CD4-positive, alpha-beta memory T cell (primary cell): ENCODE data around the gene RCL1. TPM values are rescaled to one million over a fixed set of nuclear protein-coding genes. Genes with fewer than 3 reads are reported as not detected.

Source experiments
- CTCF ChIA-PET: fragments of 350-600 bp; sonication (Branson Sonifier 250); formaldehyde crosslinking; loops from one replicate; lab custom pipeline; 2021; ENCODE audit warnings: inconsistent platforms; ENCODE audit not compliant: partially characterized antibody; lab: Charles Lee
- POLR2A ChIA-PET: fragments of 350-600 bp; sonication (Branson Sonifier 250); formaldehyde crosslinking; loops from one replicate; lab custom pipeline; 2021; ENCODE audit not compliant: partially characterized antibody; lab: Charles Lee
- DNase-seq, 5 donors: peaks; one replicate each; pipeline versions ENCODE4 v3.0.0 to v3.0.0-alpha.2; 2020 to 2022; ENCODE audit warnings: mixed read lengths in 1 of 5
- H3K27ac ChIP-seq: one replicate; pipeline ENCODE4 v1.7.0; 2013; ENCODE audit warnings: low read depth, low read length
- H3K27me3 ChIP-seq: 2 replicates; pipeline ENCODE4 v1.7.0; 2013; ENCODE audit warnings: mild to moderate bottlenecking, low read length, moderate library complexity; ENCODE audit not compliant: insufficient read depth
- H3K36me3 ChIP-seq: 2 replicates; pipeline ENCODE4 v1.7.0; 2013; ENCODE audit warnings: mild to moderate bottlenecking, low read length, moderate library complexity; ENCODE audit not compliant: insufficient read depth
- H3K4me1 ChIP-seq: 2 replicates; pipeline ENCODE4 v1.7.0; 2013; ENCODE audit warnings: mild to moderate bottlenecking, low read length, moderate library complexity; ENCODE audit not compliant: insufficient read depth
- H3K4me3 ChIP-seq, 2 donors: one replicate each; pipeline ENCODE4 v1.7.0; 2013; ENCODE audit warnings: low read length in 2 of 2, mild to moderate bottlenecking in 1 of 2
- H3K9me3 ChIP-seq, 2 donors: one replicate each; pipeline ENCODE4 v1.7.0; 2013; ENCODE audit warnings: low read length in 2 of 2, control low read depth in 1 of 2; ENCODE audit not compliant: control insufficient read depth in 1 of 2
- H3K27ac Mint-ChIP-seq, 7 donors: one replicate each; pipeline ENCODE4 v1.8.0; 2020 to 2021; ENCODE audit warnings: mixed read lengths in 7 of 7, mild to moderate bottlenecking in 6 of 7, inconsistent platforms in 3 of 7, moderate library complexity in 3 of 7
- H3K27me3 Mint-ChIP-seq, 2 donors: one replicate each; pipeline ENCODE4 v1.8.0; 2020 to 2021; ENCODE audit warnings: mixed read lengths in 2 of 2
- H3K36me3 Mint-ChIP-seq, 2 donors: one replicate each; pipeline ENCODE4 v1.8.0; 2020 to 2021; ENCODE audit warnings: mixed read lengths in 2 of 2, inconsistent platforms in 1 of 2, mild to moderate bottlenecking in 1 of 2
- H3K4me1 Mint-ChIP-seq, 4 donors: one replicate each; pipeline ENCODE4 v1.8.0; 2020 to 2021; ENCODE audit warnings: mixed read lengths in 4 of 4, mild to moderate bottlenecking in 1 of 4
- H3K4me3 Mint-ChIP-seq, 8 donors: one replicate each; pipeline ENCODE4 v1.8.0; 2020 to 2021; ENCODE audit warnings: mixed read lengths in 8 of 8, mild to moderate bottlenecking in 7 of 8, moderate library complexity in 6 of 8, inconsistent platforms in 3 of 8
- H3K9me3 Mint-ChIP-seq, 8 donors: one replicate each; pipeline ENCODE4 v1.8.0; 2020 to 2021; ENCODE audit warnings: mixed read lengths in 8 of 8, mild to moderate bottlenecking in 5 of 8, inconsistent platforms in 3 of 8, moderate library complexity in 1 of 8
- intact Hi-C: fragments of 100-400 bp; cut with micrococcal nuclease; formaldehyde crosslinking; loops from one replicate; pipeline ENCODE4 v1.15.1; 2023
- polyA plus RNA-seq, 2 donors: library from polyadenylated mRNA; unstranded; fragments of 300-500 nt; fragmentation: Illumina TruSeq; gene quantifications; one replicate each; pipeline ENCODE4 v1.2.3, GENCODE V29; 2021
- total RNA-seq, 2 experiments: library from RNA; stranded (reverse); gene quantifications; one replicate each; pipeline ENCODE4 v1.2.3, GENCODE V29; 2021

Gene RCL1
- total and polyA plus RNA-seq, 4 experiments from 2014 or later, result 15.2 to 21.1 (median 16.7) TPM

DNA sequence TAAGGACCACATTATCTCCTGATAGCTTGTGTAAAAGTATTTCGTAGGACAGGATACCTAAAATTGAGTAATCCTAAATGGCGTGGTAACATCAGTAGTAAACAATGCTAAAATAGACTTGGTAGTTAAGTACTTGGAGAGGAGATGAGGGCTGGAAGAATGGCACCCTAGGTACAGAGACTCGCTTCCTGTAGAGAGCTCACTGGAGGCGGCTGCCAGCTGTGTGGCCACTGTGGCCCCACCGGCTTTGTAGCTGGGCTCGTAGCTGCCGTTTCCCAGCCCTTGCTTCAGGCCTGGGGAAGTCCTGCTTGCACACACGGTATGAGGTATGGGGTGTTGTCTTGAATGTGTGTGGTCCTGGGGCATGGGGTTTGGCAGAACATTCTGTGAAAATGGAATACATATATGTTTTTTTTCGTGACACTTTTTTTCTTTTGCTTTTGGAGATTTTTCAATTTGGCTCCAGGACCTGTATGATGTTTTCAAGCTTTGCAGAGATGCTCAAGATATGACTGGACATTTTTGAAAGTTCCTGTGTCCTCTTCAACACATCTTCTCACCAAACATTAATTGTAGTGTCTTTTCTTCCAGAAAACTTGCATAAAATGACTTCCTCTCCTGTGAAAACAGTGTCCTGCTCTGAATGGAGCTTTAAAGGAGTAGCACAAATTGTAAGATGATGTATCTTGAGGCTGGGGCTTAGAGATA is 58.0 kb downstream of the RCL1 start:
- Mint-ChIP-seq H3K9me3 (no peaks in the 10 kb centered on the region), H3K27me3 (no peaks in the 10 kb centered on the region), H3K36me3 (peaks cover 40 to 43% of the 10 kb centered on the region in 2 donors), H3K4me1 (no peaks in the 10 kb centered on the region), H3K27ac (peak overlapping the region in 3 of 7 donors; percentile 19 to 49 (median 48)), H3K4me3 (no peak overlapping the region)
- ChIA-PET CTCF (interaction anchor here (0.7 to 1.5 kb wide), 6 partner anchors 15 to 142 kb away, joined by 3 to 4 read pairs (median 3); partner anchors contain the start of gene JAK2), POLR2A (interaction anchor here (1.1 kb wide), 1 partner anchor 58 kb away, joined by 4 read pairs; the partner anchor contains the start of gene RCL1)
- Histone ChIP-seq H3K4me1 (no peaks in the 10 kb centered on the region), H3K9me3 (no peaks in the 10 kb centered on the region), H3K27me3 (no peaks in the 10 kb centered on the region), H3K4me3 (no peak overlapping the region), H3K36me3 (peaks cover 10% of the 10 kb centered on the region), H3K27ac (no peak overlapping the region)
- no peak for DNase-seq
- intact Hi-C loops, result no loop called here

GRCh38 chr9:4852419-4852818 is 59.7 kb downstream of the RCL1 start:
- ChIA-PET CTCF (no interaction called here), POLR2A (no interaction called here)
- Mint-ChIP-seq H3K27me3 (no peaks in the 10 kb centered on the region), H3K27ac (no peak overlapping the region), H3K4me3 (no peak overlapping the region), H3K9me3 (peaks cover 0 to 2% (median 0%) of the 10 kb centered on the region in 8 donors), H3K36me3 (peaks cover 49 to 51% of the 10 kb centered on the region in 2 donors), H3K4me1 (peaks cover 0 to 4% (median 0%) of the 10 kb centered on the region in 4 donors)
- H3K9me3 ChIP-seq, result no peaks in the 10 kb centered on the region
- no peak overlapping the region for H3K27ac ChIP-seq
- H3K4me1 ChIP-seq, result no peaks in the 10 kb centered on the region
- peaks cover 10% of the 10 kb centered on the region for H3K36me3 ChIP-seq
- intact Hi-C loops, result no loop called here
- H3K4me3 ChIP-seq, result no peak overlapping the region
- H3K27me3 ChIP-seq, result no peaks in the 10 kb centered on the region
- no peak for DNase-seq

- no peak overlapping the region for H3K4me3 ChIP-seq
- Mint-ChIP-seq H3K9me3 (peaks cover 0 to 2% (median 0%) of the 10 kb centered on the region in 8 donors), H3K36me3 (peaks cover 63 to 68% of the 10 kb centered on the region in 2 donors), H3K4me1 (peaks cover 0 to 6% (median 1%) of the 10 kb centered on the region in 4 donors), H3K27me3 (no peaks in the 10 kb centered on the region), H3K27ac (no peak overlapping the region), H3K4me3 (no peak overlapping the region)
- DNase-seq, result no peak
- H3K4me1 ChIP-seq, result no peaks in the 10 kb centered on the region
- POLR2A ChIA-PET, result interaction anchor here (0.7 kb wide), 1 partner anchor 10 kb away, joined by 3 read pairs; no protein-coding TSS in a partner anchor
- CTCF ChIA-PET, result interaction anchor here (0.6 kb wide), 1 partner anchor 58 kb away, joined by 4 read pairs; no protein-coding TSS in a partner anchor
- intact Hi-C loops, result no loop called here
- no peak overlapping the region for H3K27ac ChIP-seq
- no peaks in the 10 kb centered on the region for H3K27me3 ChIP-seq
- peaks cover 20% of the 10 kb centered on the region for H3K36me3 ChIP-seq
- H3K9me3 ChIP-seq, result no peaks in the 10 kb centered on the region
Observed at GRCh38 chr9:4854265-4854590, 61.5 kb downstream of the RCL1 start.

GRCh38 chr9:4855841-4856240 is 63.1 kb downstream of the RCL1 start:
- Mint-ChIP-seq H3K36me3 (peaks cover 72 to 83% of the 10 kb centered on the region in 2 donors), H3K4me3 (no peak overlapping the region), H3K27me3 (no peaks in the 10 kb centered on the region), H3K9me3 (peaks cover 0 to 2% (median 0%) of the 10 kb centered on the region in 8 donors), H3K27ac (no peak overlapping the region), H3K4me1 (peaks cover 0 to 6% (median 1%) of the 10 kb centered on the region in 4 donors)
- H3K4me1 ChIP-seq, result no peaks in the 10 kb centered on the region
- ChIA-PET POLR2A (no interaction called here), CTCF (no interaction called here)
- H3K36me3 ChIP-seq, result peaks cover 22% of the 10 kb centered on the region
- H3K9me3 ChIP-seq, result no peaks in the 10 kb centered on the region
- no peak overlapping the region for H3K4me3 ChIP-seq
- no peak for DNase-seq
- intact Hi-C loops, result no loop called here
- no peaks in the 10 kb centered on the region for H3K27me3 ChIP-seq
- no peak overlapping the region for H3K27ac ChIP-seq

- no peaks in the 10 kb centered on the region for H3K9me3 ChIP-seq
- H3K4me3 Mint-ChIP-seq, result no peak overlapping the region
- CTCF ChIA-PET, result no interaction called here
- no peaks in the 10 kb centered on the region for H3K27me3 Mint-ChIP-seq
- DNase-seq, result no peak
- H3K4me1 ChIP-seq, result no peaks in the 10 kb centered on the region
- intact Hi-C loops, result no loop called here
- H3K27ac ChIP-seq, result no peak overlapping the region
- H3K36me3 ChIP-seq, result peaks cover 17% of the 10 kb centered on the region
- H3K27me3 ChIP-seq, result no peaks in the 10 kb centered on the region
- H3K9me3 Mint-ChIP-seq, result peaks cover 0 to 2% (median 0%) of the 10 kb centered on the region in 8 donors
- H3K36me3 Mint-ChIP-seq, result peaks cover 73 to 78% of the 10 kb centered on the region in 2 donors
- no peak overlapping the region for H3K27ac Mint-ChIP-seq
- POLR2A ChIA-PET, result no interaction called here
- H3K4me3 ChIP-seq, result no peak overlapping the region
- H3K4me1 Mint-ChIP-seq, result peaks cover 0 to 6% (median 1%) of the 10 kb centered on the region in 4 donors
Observed at GRCh38 chr9:4857163-4857810, 64.5 kb downstream of the RCL1 start.

DNA sequence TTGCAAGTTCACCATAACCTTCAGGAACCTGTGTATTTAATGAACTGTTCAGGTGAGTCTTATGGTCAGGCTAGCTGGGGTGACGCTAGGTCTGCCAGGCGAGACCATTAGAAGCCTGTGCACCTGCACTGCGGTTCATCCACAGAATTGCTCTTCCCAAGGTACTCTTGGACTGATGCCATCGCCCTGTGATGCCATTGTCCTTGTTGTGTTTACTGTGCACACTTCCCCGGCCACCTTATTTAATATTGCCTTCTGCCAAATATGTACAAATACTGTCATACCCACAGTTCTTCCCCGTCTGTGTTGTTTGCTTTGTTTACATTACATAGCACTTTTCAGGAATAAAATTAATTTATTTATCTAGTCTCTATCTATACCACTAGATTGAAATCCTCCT is 66.3 kb downstream of the RCL1 start:
- ChIA-PET POLR2A (no interaction called here), CTCF (no interaction called here)
- Mint-ChIP-seq H3K27me3 (no peaks in the 10 kb centered on the region), H3K36me3 (peaks cover 64 to 71% of the 10 kb centered on the region in 2 donors), H3K4me3 (no peak overlapping the region), H3K9me3 (peaks cover 0 to 2% (median 0%) of the 10 kb centered on the region in 8 donors), H3K4me1 (peaks cover 0 to 10% (median 4%) of the 10 kb centered on the region in 4 donors), H3K27ac (no peak overlapping the region)
- intact Hi-C loops, result no loop called here
- H3K36me3 ChIP-seq, result peaks cover 17% of the 10 kb centered on the region
- no peaks in the 10 kb centered on the region for H3K9me3 ChIP-seq
- no peak overlapping the region for H3K4me3 ChIP-seq
- H3K4me1 ChIP-seq, result no peaks in the 10 kb centered on the region
- no peak overlapping the region for H3K27ac ChIP-seq
- DNase-seq, result no peak
- H3K27me3 ChIP-seq, result no peaks in the 10 kb centered on the region

GRCh38 chr9:4860383-4860782 is 67.6 kb downstream of the RCL1 start:
- H3K4me3 Mint-ChIP-seq, result no peak overlapping the region
- H3K4me1 Mint-ChIP-seq, result peaks cover 2 to 10% (median 5%) of the 10 kb centered on the region in 4 donors
- no peaks in the 10 kb centered on the region for H3K9me3 ChIP-seq
- H3K36me3 Mint-ChIP-seq, result peaks cover 62 to 63% of the 10 kb centered on the region in 2 donors
- H3K36me3 ChIP-seq, result peaks cover 17% of the 10 kb centered on the region
- H3K27me3 Mint-ChIP-seq, result no peaks in the 10 kb centered on the region
- H3K27me3 ChIP-seq, result no peaks in the 10 kb centered on the region
- intact Hi-C loops, result no loop called here
- ChIA-PET CTCF (interaction anchor here (0.7 kb wide), 1 partner anchor 128 kb away, joined by 3 read pairs; no protein-coding TSS in a partner anchor), POLR2A (no interaction called here)
- H3K9me3 Mint-ChIP-seq, result peaks cover 0 to 2% (median 0%) of the 10 kb centered on the region in 8 donors
- H3K27ac ChIP-seq, result no peak overlapping the region
- H3K4me3 ChIP-seq, result no peak overlapping the region
- no peak for DNase-seq
- H3K4me1 ChIP-seq, result no peaks in the 10 kb centered on the region
- no peak overlapping the region for H3K27ac Mint-ChIP-seq
